ENCODE data around the gene PYGB. TPM values are rescaled to one million over a fixed set of nuclear protein-coding genes. Genes with fewer than 3 reads are reported as not detected.
A peak's percentile ranks its signal among the peaks of the same experiment; 100 is the strongest.

The PYGB gene
- total RNA-seq, 2 donors from 2014 or later = 34.8 to 42.8 TPM

GRCh38 chr20:25285091-25285647 is 37.3 kb downstream of the PYGB start:
- 83 to 90% methylated on average over 20 to 26 of the region's 26 CpGs for WGBS, 2 donors
- H3K4me3 ChIP-seq = no peak overlapping the region
- DNase-seq = peak in 3 of 4 donors; percentile 1 to 10 (median 4)
- no peaks in the 10 kb centered on the region for H3K9me3 ChIP-seq
- TF ChIP-seq POLR2A (IDR thresholded peaks at IDR 0.05) (no peak), CTCF (IDR thresholded peaks at IDR 0.05) (no peak)
- intact Hi-C loops (cut with DNase I) = no loop called here
- H3K27me3 ChIP-seq = no peaks in the 10 kb centered on the region
- H3K4me1 ChIP-seq = peaks cover 4% of the 10 kb centered on the region
- H3K36me3 ChIP-seq (replicated peaks in 1 of 2; ENCODE audit: insufficient read depth in 1 of 2, low read depth in 2 of 2) = peaks cover 6 to 12% of the 10 kb centered on the region in 2 donors
- no peak overlapping the region for H3K27ac ChIP-seq
- ATAC-seq = no peak

GRCh38 chr20:25285856-25286798 is 38.2 kb downstream of the PYGB start:
- ATAC-seq (peak; percentile 12), DNase-seq (peak; percentile 1 to 10 (median 6))
- Histone ChIP-seq H3K36me3 (replicated peaks in 1 of 2; ENCODE audit: insufficient read depth in 1 of 2, low read depth in 2 of 2) (peaks cover 3 to 15% of the 10 kb centered on the region in 2 donors), H3K27ac (no peak overlapping the region), H3K9me3 (no peaks in the 10 kb centered on the region), H3K27me3 (no peaks in the 10 kb centered on the region), H3K4me1 (no peaks in the 10 kb centered on the region), H3K4me3 (no peak overlapping the region)
- intact Hi-C loops (cut with DNase I) = no loop called here
- 85 to 89% methylated on average over 17 to 23 of the region's 24 CpGs for WGBS, 2 donors
- no peak for TF ChIP-seq POLR2A (IDR thresholded peaks at IDR 0.05)
- no peak for TF ChIP-seq CTCF (IDR thresholded peaks at IDR 0.05)

GRCh38 chr20:25286917-25287316 is 39.0 kb downstream of the PYGB start:
- Histone ChIP-seq H3K36me3 (replicated peaks in 1 of 2; ENCODE audit: insufficient read depth in 1 of 2, low read depth in 2 of 2) (peaks cover 0 to 15% of the 10 kb centered on the region in 2 donors), H3K9me3 (no peaks in the 10 kb centered on the region), H3K4me1 (no peaks in the 10 kb centered on the region), H3K27ac (no peak overlapping the region), H3K4me3 (no peak overlapping the region), H3K27me3 (no peaks in the 10 kb centered on the region)
- intact Hi-C loops (cut with DNase I) = no loop called here
- 91 to 94% methylated on average over 10 to 12 of the region's 12 CpGs for WGBS, 2 donors
- no peak for ATAC-seq
- TF ChIP-seq POLR2A (IDR thresholded peaks at IDR 0.05) = no peak
- TF ChIP-seq CTCF (IDR thresholded peaks at IDR 0.05) = no peak
- DNase-seq = peak; percentile 0 to 7 (median 4)

GRCh38 chr20:25287631-25288290 is 39.9 kb downstream of the PYGB start:
- no peaks in the 10 kb centered on the region for H3K4me1 ChIP-seq
- intact Hi-C loops (cut with DNase I) = no loop called here
- no peak overlapping the region for H3K4me3 ChIP-seq
- peak in 3 of 4 donors; percentile 0 to 9 (median 6) for DNase-seq
- peaks cover 0 to 10% of the 10 kb centered on the region in 2 donors for H3K36me3 ChIP-seq (replicated peaks in 1 of 2; ENCODE audit: insufficient read depth in 1 of 2, low read depth in 2 of 2)
- TF ChIP-seq CTCF (IDR thresholded peaks at IDR 0.05) (no peak), POLR2A (IDR thresholded peaks at IDR 0.05) (no peak)
- no peaks in the 10 kb centered on the region for H3K27me3 ChIP-seq
- no peaks in the 10 kb centered on the region for H3K9me3 ChIP-seq
- 96 to 99% methylated on average over 11 to 15 of the region's 16 CpGs for WGBS, 2 donors
- no peak for ATAC-seq
- H3K27ac ChIP-seq = no peak overlapping the region

Data from body of pancreas (tissue), 4 donors.